ENCODE measurements around the gene DISP3. TPM values are rescaled to one million over a fixed set of nuclear protein-coding genes. Genes with fewer than 3 reads are reported as not detected.

Gene DISP3
- total RNA-seq, 1 donor = under 0.01 TPM

- H3K4me3 ChIP-seq (ENCODE audit: insufficient read depth, low read length) = no peak overlapping the region
- H3K36me3 ChIP-seq (ENCODE audit: insufficient read depth, low read length) = no peaks in the 10 kb centered on the region
- TF ChIP-seq CTCF (IDR thresholded peaks at IDR 0.05; ENCODE audit: extremely low read depth, low read depth, low read length) = no peak
- H4K20me1 ChIP-seq (ENCODE audit: insufficient read depth, low read length) = no peaks in the 10 kb centered on the region
- peaks cover 5% of the 10 kb centered on the region for H3K9me3 ChIP-seq (ENCODE audit: low read depth, low read length)
- H3K27me3 ChIP-seq (ENCODE audit: insufficient read depth, low read length) = no peaks in the 10 kb centered on the region
- no peak overlapping the region for H3K27ac ChIP-seq (ENCODE audit: low read depth, low read length)
- DNase-seq (ENCODE audit: insufficient read length, low spot score, missing footprints) = peak; percentile 25
- H3K4me2 ChIP-seq (ENCODE audit: insufficient read depth, low read length) = no peak overlapping the region
- H3K4me1 ChIP-seq (ENCODE audit: insufficient read depth, low read length) = no peaks in the 10 kb centered on the region
- no peak overlapping the region for H2AFZ ChIP-seq (ENCODE audit: low read length)
- H3K79me2 ChIP-seq (ENCODE audit: insufficient read depth, low read length) = no peaks in the 10 kb centered on the region
Measured at GRCh38 chr1:11499601-11500331, 20.8 kb downstream of the DISP3 start.

- Histone ChIP-seq H3K27ac (ENCODE audit: low read depth, low read length) (no peak overlapping the region), H3K4me2 (ENCODE audit: insufficient read depth, low read length) (no peak overlapping the region), H3K4me3 (ENCODE audit: insufficient read depth, low read length) (no peak overlapping the region), H3K9me3 (ENCODE audit: low read depth, low read length) (peaks cover 9% of the 10 kb centered on the region), H3K79me2 (ENCODE audit: insufficient read depth, low read length) (no peaks in the 10 kb centered on the region), H3K36me3 (ENCODE audit: insufficient read depth, low read length) (no peaks in the 10 kb centered on the region), H2AFZ (ENCODE audit: low read length) (no peak overlapping the region), H3K27me3 (ENCODE audit: insufficient read depth, low read length) (no peaks in the 10 kb centered on the region), H4K20me1 (ENCODE audit: insufficient read depth, low read length) (no peaks in the 10 kb centered on the region), H3K4me1 (ENCODE audit: insufficient read depth, low read length) (no peaks in the 10 kb centered on the region)
- DNase-seq (ENCODE audit: insufficient read length, low spot score, missing footprints) = peak; percentile 22
- no peak for TF ChIP-seq CTCF (IDR thresholded peaks at IDR 0.05; ENCODE audit: extremely low read depth, low read depth, low read length)
Measured at GRCh38 chr1:11500881-11501280, 21.9 kb downstream of the DISP3 start.

GRCh38 chr1:11501491-11501897, 22.5 kb downstream of the DISP3 start:
- peak; percentile 15 for DNase-seq (ENCODE audit: insufficient read length, low spot score, missing footprints)
- Histone ChIP-seq H3K4me3 (ENCODE audit: insufficient read depth, low read length) (no peak overlapping the region), H3K79me2 (ENCODE audit: insufficient read depth, low read length) (no peaks in the 10 kb centered on the region), H3K9me3 (ENCODE audit: low read depth, low read length) (peaks cover 9% of the 10 kb centered on the region), H3K27ac (ENCODE audit: low read depth, low read length) (no peak overlapping the region), H3K4me2 (ENCODE audit: insufficient read depth, low read length) (no peak overlapping the region), H2AFZ (ENCODE audit: low read length) (no peak overlapping the region), H3K4me1 (ENCODE audit: insufficient read depth, low read length) (no peaks in the 10 kb centered on the region), H4K20me1 (ENCODE audit: insufficient read depth, low read length) (no peaks in the 10 kb centered on the region), H3K36me3 (ENCODE audit: insufficient read depth, low read length) (no peaks in the 10 kb centered on the region), H3K27me3 (ENCODE audit: insufficient read depth, low read length) (no peaks in the 10 kb centered on the region)
- TF ChIP-seq CTCF (IDR thresholded peaks at IDR 0.05; ENCODE audit: extremely low read depth, low read depth, low read length) = no peak

GRCh38 chr1:11501906-11502485, 23.0 kb downstream of the DISP3 start:
- Histone ChIP-seq H4K20me1 (ENCODE audit: insufficient read depth, low read length) (no peaks in the 10 kb centered on the region), H2AFZ (ENCODE audit: low read length) (no peak overlapping the region), H3K27ac (ENCODE audit: low read depth, low read length) (no peak overlapping the region), H3K27me3 (ENCODE audit: insufficient read depth, low read length) (no peaks in the 10 kb centered on the region), H3K36me3 (ENCODE audit: insufficient read depth, low read length) (no peaks in the 10 kb centered on the region), H3K4me3 (ENCODE audit: insufficient read depth, low read length) (no peak overlapping the region), H3K4me1 (ENCODE audit: insufficient read depth, low read length) (no peaks in the 10 kb centered on the region), H3K4me2 (ENCODE audit: insufficient read depth, low read length) (no peak overlapping the region), H3K79me2 (ENCODE audit: insufficient read depth, low read length) (no peaks in the 10 kb centered on the region), H3K9me3 (ENCODE audit: low read depth, low read length) (peaks cover 9% of the 10 kb centered on the region)
- no peak for TF ChIP-seq CTCF (IDR thresholded peaks at IDR 0.05; ENCODE audit: extremely low read depth, low read depth, low read length)
- DNase-seq (ENCODE audit: insufficient read length, low spot score, missing footprints) = peak; percentile 60
